Astrocyte of the cerebellum (primary cell): ENCODE measurements around the gene RSRC1.

Source experiments
- DNase-seq: peaks from one replicate; pipeline ENCODE4 v3.0.0-alpha.2; 2011; ENCODE audit warnings: low read depth
- H3K4me3 ChIP-seq: 2 replicates; pipeline ENCODE4 v1.5.1; 2011; ENCODE audit warnings: mild to moderate bottlenecking, low read depth, low read length, moderate library complexity
- CTCF ChIP-seq: IDR thresholded peaks from 2 replicates; pipeline ENCODE4 v1.5.1; 2012; ENCODE audit warnings: low read length, low read depth, moderate library complexity, mild to moderate bottlenecking; ENCODE audit errors: missing control alignments
- in situ Hi-C: cut with HindIII; loops from 2 replicates; pipeline ENCODE4 v1.10.0; 2017; ENCODE audit warnings: low sequenced_read_pairs

RSRC1 gene

GRCh38 chr3:158261371-158261991 is 151.6 kb downstream of the RSRC1 start:
- no peak overlapping the region for H3K4me3 ChIP-seq
- in situ Hi-C loops, result no loop called here
- no peak for DNase-seq
- no peak for TF ChIP-seq CTCF

- DNase-seq, result no peak
- no peak for TF ChIP-seq CTCF
- in situ Hi-C loops, result no loop called here
Measured at GRCh38 chr3:158264894-158265293, 155.0 kb downstream of the RSRC1 start.

GRCh38 chr3:158267015-158267414 is 157.1 kb downstream of the RSRC1 start:
- TF ChIP-seq CTCF, result no peak
- no peak overlapping the region for H3K4me3 ChIP-seq
- in situ Hi-C loops, result no loop called here
- no peak for DNase-seq

More at GRCh38 chr3:158264894-158265293, 155.0 kb downstream of the RSRC1 start:
- H3K4me3 ChIP-seq, result no peak overlapping the region

- in situ Hi-C loops, result no loop called here
- TF ChIP-seq CTCF, result no peak
- no peak for DNase-seq
- no peak overlapping the region for H3K4me3 ChIP-seq
Measured at GRCh38 chr3:158269942-158270341, 160.1 kb downstream of the RSRC1 start.

GRCh38 chr3:158272081-158272480 is 162.2 kb downstream of the RSRC1 start:
- in situ Hi-C loops, result no loop called here
- no peak overlapping the region for H3K4me3 ChIP-seq
- TF ChIP-seq CTCF, result no peak
- DNase-seq, result no peak

GRCh38 chr3:158273656-158274055 is 163.8 kb downstream of the RSRC1 start:
- TF ChIP-seq CTCF, result no peak
- no peak overlapping the region for H3K4me3 ChIP-seq
- in situ Hi-C loops, result no loop called here
- DNase-seq, result no peak
